Type B pancreatic cell (in vitro differentiated cells): ENCODE measurements around the gene DMRTC2. TPM values are rescaled to one million over a fixed set of nuclear protein-coding genes. Genes with fewer than 3 reads are reported as not detected.

Source experiments
- DNase-seq: peaks from one replicate; pipeline ENCODE4 v3.0.0; 2021; ENCODE audit warnings: mixed read lengths; ENCODE audit not compliant: unreplicated experiment; ENCODE audit errors: extremely low spot score
- H3K27ac Mint-ChIP-seq: 2 replicates; pipeline ENCODE4 v1.8.0; 2021; ENCODE audit warnings: mild to moderate bottlenecking, mixed read lengths
- H3K27me3 Mint-ChIP-seq: 2 replicates; pipeline ENCODE4 v1.8.0; 2021; ENCODE audit warnings: mixed read lengths
- H3K36me3 Mint-ChIP-seq: 2 replicates; pipeline ENCODE4 v1.8.0; 2021; ENCODE audit warnings: mixed read lengths
- H3K4me1 Mint-ChIP-seq: one replicate; pipeline ENCODE4 v1.8.0; 2021; ENCODE audit warnings: mixed read lengths; ENCODE audit not compliant: unreplicated experiment
- H3K4me3 Mint-ChIP-seq: 2 replicates; pipeline ENCODE4 v1.8.0; 2021; ENCODE audit warnings: mild to moderate bottlenecking, mixed read lengths
- H3K9me3 Mint-ChIP-seq: 2 replicates; pipeline ENCODE4 v1.8.0; 2021; ENCODE audit warnings: mixed read lengths
- CTCF ChIP-seq: fragments of 200-600 bp; sonication (generic); conservative IDR thresholded peaks from 2 replicates; pipeline ENCODE4 v1.5.0; 2021; ENCODE audit warnings: antibody characterized with exemption, mild to moderate bottlenecking
- total RNA-seq: library from RNA; stranded (reverse); gene quantifications from 2 replicates; pipeline ENCODE4 v1.2.1, GENCODE V29; 2021; ENCODE audit warnings: low replicate concordance

The DMRTC2 gene
- total RNA-seq, 1 donor from 2014 or later, result not detected

DNA sequence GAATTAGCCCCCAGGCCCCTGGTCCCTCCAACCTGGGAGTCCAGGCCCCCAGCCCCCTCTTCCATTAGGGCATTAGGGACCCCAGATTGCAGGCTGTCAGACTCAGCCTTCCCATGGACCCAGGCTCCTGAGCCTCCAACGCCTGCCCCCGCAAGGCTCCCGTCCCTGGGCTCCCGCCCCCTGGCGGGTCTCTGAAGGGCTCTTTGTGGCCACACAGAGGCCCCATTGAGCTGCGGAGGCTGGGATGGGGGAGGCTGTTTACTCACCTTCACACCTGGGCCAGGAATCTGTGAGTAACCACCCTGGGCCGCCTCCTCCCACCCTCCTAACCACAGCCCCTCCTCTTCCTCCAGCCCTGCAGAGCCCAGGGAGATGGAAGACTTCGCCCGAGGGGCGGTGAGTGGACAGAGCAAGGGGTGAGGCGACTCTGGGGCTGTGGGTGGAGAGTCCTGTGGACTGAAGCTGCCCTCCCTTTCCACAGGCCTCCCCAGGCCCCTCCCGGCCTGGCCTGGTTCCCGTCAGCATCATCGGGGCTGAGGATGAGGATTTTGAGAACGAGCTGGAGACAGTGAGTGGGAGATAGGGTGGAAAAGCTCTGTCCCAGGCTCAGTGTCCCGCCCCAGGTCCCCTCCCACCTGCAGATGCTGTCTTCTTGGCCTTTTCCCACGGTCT lies 43.0 kb downstream of the DMRTC2 start:
- DNase-seq, result no peak
- H3K4me3 Mint-ChIP-seq, result no peak overlapping the region
- no peak for TF ChIP-seq CTCF
- H3K27ac Mint-ChIP-seq, result peak overlapping the region; percentile 32
- peaks cover 3% of the 10 kb centered on the region for H3K36me3 Mint-ChIP-seq
- H3K27me3 Mint-ChIP-seq, result peaks cover 6% of the 10 kb centered on the region
- H3K4me1 Mint-ChIP-seq, result peaks cover 15% of the 10 kb centered on the region
- H3K9me3 Mint-ChIP-seq, result no peaks in the 10 kb centered on the region

- no peak for TF ChIP-seq CTCF
- Mint-ChIP-seq H3K9me3 (no peaks in the 10 kb centered on the region), H3K4me3 (no peak overlapping the region), H3K4me1 (peaks cover 15% of the 10 kb centered on the region), H3K27me3 (peaks cover 1% of the 10 kb centered on the region), H3K27ac (no peak overlapping the region), H3K36me3 (peaks cover 3% of the 10 kb centered on the region)
- DNase-seq, result no peak
These were observed 44.1 kb downstream of the DMRTC2 start for GRCh38 chr19:41888926-41889325.

GRCh38 chr19:41889896-41890295 lies 45.1 kb downstream of the DMRTC2 start:
- no peak for TF ChIP-seq CTCF
- peaks cover 14% of the 10 kb centered on the region for H3K4me1 Mint-ChIP-seq
- H3K27ac Mint-ChIP-seq, result no peak overlapping the region
- no peak overlapping the region for H3K4me3 Mint-ChIP-seq
- DNase-seq, result no peak
- no peaks in the 10 kb centered on the region for H3K9me3 Mint-ChIP-seq
- H3K36me3 Mint-ChIP-seq, result peaks cover 3% of the 10 kb centered on the region
- H3K27me3 Mint-ChIP-seq, result no peaks in the 10 kb centered on the region

DNA sequence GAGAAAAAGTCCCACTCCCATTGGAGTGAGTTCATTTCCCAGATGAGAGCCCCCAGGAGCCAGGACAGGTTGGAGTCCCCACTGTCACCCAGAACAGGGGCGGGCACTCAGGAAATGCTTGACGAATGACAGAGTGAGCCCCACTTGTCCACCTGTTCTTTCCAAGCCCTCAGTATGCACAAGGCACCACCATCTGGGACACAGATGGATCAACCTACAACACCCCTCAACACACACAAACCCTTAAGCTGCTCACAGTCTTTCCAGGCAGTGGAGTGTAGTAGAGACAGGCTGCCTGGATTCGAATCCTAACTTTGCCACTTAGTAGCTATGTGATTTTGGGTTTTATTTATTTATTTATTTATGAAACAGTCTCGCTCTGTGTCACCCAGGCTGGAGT lies 46.1 kb downstream of the DMRTC2 start:
- no peak for TF ChIP-seq CTCF
- Mint-ChIP-seq H3K9me3 (no peaks in the 10 kb centered on the region), H3K36me3 (peaks cover 3% of the 10 kb centered on the region), H3K4me3 (no peak overlapping the region), H3K4me1 (peaks cover 10% of the 10 kb centered on the region), H3K27ac (no peak overlapping the region), H3K27me3 (no peaks in the 10 kb centered on the region)
- DNase-seq, result no peak

GRCh38 chr19:41892173-41892902 lies 47.5 kb downstream of the DMRTC2 start:
- no peak overlapping the region for H3K4me3 Mint-ChIP-seq
- peaks cover 3% of the 10 kb centered on the region for H3K36me3 Mint-ChIP-seq

More at GRCh38 chr19:41892173-41892902, 47.5 kb downstream of the DMRTC2 start:
- DNase-seq, result no peak
- no peaks in the 10 kb centered on the region for H3K27me3 Mint-ChIP-seq
- no peak overlapping the region for H3K27ac Mint-ChIP-seq
- TF ChIP-seq CTCF, result no peak
- no peaks in the 10 kb centered on the region for H3K9me3 Mint-ChIP-seq
- H3K4me1 Mint-ChIP-seq, result no peaks in the 10 kb centered on the region
